Central memory CD8-positive, alpha-beta T cell (primary cell): ENCODE measurements around the gene NEDD8.
"Not testable (repeated sequence)": the region's sequence is repeated elsewhere in the genome, so short reads cannot be mapped to it uniquely, and the experiment has no call there.

Experiments
- ATAC-seq: fragments of 150-1000 bp; cut with Tn5 transposase; replicated peaks from 2 replicates; pipeline ENCODE4 v1.10.0; 2022; ENCODE audit warnings: mild to moderate bottlenecking, moderate FRiP score, moderate number of reproducible peaks; ENCODE audit not compliant: poor library complexity, severe bottlenecking; ENCODE audit errors: extremely low read depth
- DNase-seq, 2 donors: peaks; one replicate each; pipeline ENCODE4 v3.0.0; 2021; ENCODE audit warnings: low spot score in 2 of 2
- H3K27ac Mint-ChIP-seq: one replicate; pipeline ENCODE4 v1.8.0; 2022; ENCODE audit warnings: low read depth, mild to moderate bottlenecking, moderate library complexity, mixed read lengths
- H3K27me3 Mint-ChIP-seq: one replicate; pipeline ENCODE4 v1.8.0; 2022; ENCODE audit warnings: mixed read lengths
- H3K36me3 Mint-ChIP-seq: one replicate; pipeline ENCODE4 v1.8.0; 2022; ENCODE audit warnings: mild to moderate bottlenecking, moderate library complexity, mixed read lengths; ENCODE audit not compliant: insufficient read depth
- H3K4me1 Mint-ChIP-seq: one replicate; pipeline ENCODE4 v1.8.0; 2022; ENCODE audit warnings: mixed read lengths
- H3K4me3 Mint-ChIP-seq: one replicate; pipeline ENCODE4 v1.8.0; 2022; ENCODE audit warnings: mild to moderate bottlenecking, moderate library complexity, mixed read lengths
- H3K9me3 Mint-ChIP-seq: one replicate; pipeline ENCODE4 v1.8.0; 2022; ENCODE audit warnings: mixed read lengths

NEDD8 gene

GRCh38 chr14:24222987-24223386 lies 9.2 kb downstream of the NEDD8 start:
- not testable (repeated sequence) for H3K4me3 Mint-ChIP-seq, DNase-seq, H3K9me3 Mint-ChIP-seq, ATAC-seq, H3K27me3 Mint-ChIP-seq, H3K27ac Mint-ChIP-seq
- Mint-ChIP-seq H3K4me1 (peaks cover 21% of the 10 kb centered on the region), H3K36me3 (peaks cover 17% of the 10 kb centered on the region)

GRCh38 chr14:24219521-24219920 lies 12.6 kb downstream of the NEDD8 start:
- H3K27ac Mint-ChIP-seq = no peak overlapping the region
- no peak for DNase-seq
- H3K4me1 Mint-ChIP-seq = peaks cover 29% of the 10 kb centered on the region
- no peaks in the 10 kb centered on the region for H3K9me3 Mint-ChIP-seq
- no peak for ATAC-seq
- H3K27me3 Mint-ChIP-seq = no peaks in the 10 kb centered on the region
- no peak overlapping the region for H3K4me3 Mint-ChIP-seq
- H3K36me3 Mint-ChIP-seq = peaks cover 19% of the 10 kb centered on the region

GRCh38 chr14:24219080-24219479 lies 13.1 kb downstream of the NEDD8 start:
- DNase-seq (no peak), ATAC-seq (no peak)
- Mint-ChIP-seq H3K4me3 (no peak overlapping the region), H3K36me3 (peaks cover 19% of the 10 kb centered on the region), H3K9me3 (no peaks in the 10 kb centered on the region), H3K4me1 (peaks cover 31% of the 10 kb centered on the region), H3K27me3 (no peaks in the 10 kb centered on the region), H3K27ac (no peak overlapping the region)

GRCh38 chr14:24216876-24217275 lies 15.3 kb downstream of the NEDD8 start:
- peaks cover 50% of the 10 kb centered on the region for H3K4me1 Mint-ChIP-seq
- H3K9me3 Mint-ChIP-seq, H3K4me3 Mint-ChIP-seq: not testable (repeated sequence)

GRCh38 chr14:24216345-24216699 lies 15.8 kb downstream of the NEDD8 start:
- DNase-seq (no peak), ATAC-seq (no peak)
- Mint-ChIP-seq H3K36me3 (peaks cover 40% of the 10 kb centered on the region), H3K4me1 (peaks cover 55% of the 10 kb centered on the region), H3K27ac (peak overlapping the region; percentile 96), H3K9me3 (no peaks in the 10 kb centered on the region), H3K4me3 (peak overlapping the region; percentile 88), H3K27me3 (no peaks in the 10 kb centered on the region)

More at GRCh38 chr14:24216876-24217275, 15.3 kb downstream of the NEDD8 start:
- ATAC-seq, DNase-seq, H3K27me3 Mint-ChIP-seq: not testable (repeated sequence)
- peak overlapping the region; percentile 96 for H3K27ac Mint-ChIP-seq
- H3K36me3 Mint-ChIP-seq = peaks cover 36% of the 10 kb centered on the region

GRCh38 chr14:24215495-24216344 lies 16.4 kb downstream of the NEDD8 start, which contains the start of gene MDP1:
TSS of gene MDP1 (minus strand) at chr14:24216066. CDS start at chr14:24215955, 111 bp downstream.
- peaks cover 58% of the 10 kb centered on the region for H3K4me1 Mint-ChIP-seq

GRCh38 chr14:24213866-24214662 lies 18.1 kb downstream of the NEDD8 start:
- Mint-ChIP-seq H3K36me3 (peaks cover 44% of the 10 kb centered on the region), H3K27ac (peak overlapping the region; percentile 96), H3K4me1 (peaks cover 59% of the 10 kb centered on the region), H3K9me3 (no peaks in the 10 kb centered on the region), H3K27me3 (no peaks in the 10 kb centered on the region), H3K4me3 (peak overlapping the region; percentile 88)
- DNase-seq (no peak), ATAC-seq (no peak)

More at GRCh38 chr14:24215495-24216344, 16.4 kb downstream of the NEDD8 start, which contains the start of gene MDP1:
- DNase-seq = peak; percentile 72 to 84
- Mint-ChIP-seq H3K27me3 (no peaks in the 10 kb centered on the region), H3K36me3 (peaks cover 40% of the 10 kb centered on the region), H3K27ac (peak within 1 kb of the TSS; percentile 96), H3K9me3 (no peaks in the 10 kb centered on the region), H3K4me3 (peak within 1 kb of the TSS; percentile 88)
- peak; percentile 70 for ATAC-seq

GRCh38 chr14:24212924-24213865 lies 19.0 kb downstream of the NEDD8 start, which contains the start of gene CHMP4A:
TSS of gene CHMP4A (minus strand) at chr14:24213488. CDS start at chr14:24213439, 49 bp downstream.
- DNase-seq (peak; percentile 88 to 96), ATAC-seq (peak; percentile 75)
- no peaks in the 10 kb centered on the region for H3K9me3 Mint-ChIP-seq
- H3K4me1 Mint-ChIP-seq = peaks cover 58% of the 10 kb centered on the region
- H3K27ac Mint-ChIP-seq = peak within 1 kb of the TSS; percentile 96
- peak within 1 kb of the TSS; percentile 88 for H3K4me3 Mint-ChIP-seq
- no peaks in the 10 kb centered on the region for H3K27me3 Mint-ChIP-seq
- H3K36me3 Mint-ChIP-seq = peaks cover 46% of the 10 kb centered on the region

GRCh38 chr14:24211311-24211710 lies 20.9 kb downstream of the NEDD8 start:
- peak overlapping the region; percentile 36 for H3K4me3 Mint-ChIP-seq
- H3K27me3 Mint-ChIP-seq = no peaks in the 10 kb centered on the region
- H3K9me3 Mint-ChIP-seq = no peaks in the 10 kb centered on the region
- peak overlapping the region; percentile 96 for H3K27ac Mint-ChIP-seq
- peaks cover 64% of the 10 kb centered on the region for H3K4me1 Mint-ChIP-seq
- DNase-seq = no peak
- no peak for ATAC-seq
- peaks cover 54% of the 10 kb centered on the region for H3K36me3 Mint-ChIP-seq

GRCh38 chr14:24207625-24208024 lies 24.5 kb downstream of the NEDD8 start:
- Mint-ChIP-seq H3K4me1 (peaks cover 52% of the 10 kb centered on the region), H3K27ac (peak overlapping the region; percentile 99)
- no peak for ATAC-seq

GRCh38 chr14:24207104-24207551 lies 25.0 kb downstream of the NEDD8 start:
- peak; percentile 86 for ATAC-seq
- Mint-ChIP-seq H3K9me3 (no peaks in the 10 kb centered on the region), H3K4me3 (peak overlapping the region; percentile 48), H3K36me3 (peaks cover 33% of the 10 kb centered on the region), H3K27me3 (no peaks in the 10 kb centered on the region), H3K27ac (peak overlapping the region; percentile 99), H3K4me1 (peaks cover 47% of the 10 kb centered on the region)
- peak in 1 of 2 donors; percentile 32 for DNase-seq

More at GRCh38 chr14:24207625-24208024, 24.5 kb downstream of the NEDD8 start:
- Mint-ChIP-seq H3K36me3 (peaks cover 34% of the 10 kb centered on the region), H3K27me3 (no peaks in the 10 kb centered on the region), H3K4me3 (peak overlapping the region; percentile 48), H3K9me3 (no peaks in the 10 kb centered on the region)
- no peak for DNase-seq
